ENCODE data around the gene ARL13B.

The ARL13B gene

DNA sequence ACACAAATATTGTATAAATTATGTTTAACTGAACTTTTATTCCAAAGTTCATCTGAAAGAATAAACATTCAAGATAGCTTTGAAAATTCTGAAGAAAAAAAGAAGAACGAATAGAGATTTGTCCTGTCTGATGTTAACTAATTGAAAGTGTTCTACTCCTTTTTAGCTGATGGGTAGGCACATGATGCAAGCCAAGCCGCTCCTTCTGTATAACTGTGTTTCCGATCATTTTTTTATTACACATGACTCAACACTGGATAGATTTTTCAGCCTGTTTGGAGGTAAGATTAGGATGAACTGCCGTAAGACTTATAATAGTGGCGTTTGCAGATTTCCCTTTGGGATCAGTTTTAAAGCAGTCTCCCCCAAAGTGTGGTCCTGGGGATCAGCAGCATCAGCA lies 101.9 kb downstream of the ARL13B start:
- Histone ChIP-seq H3K36me3 (replicated peaks; ENCODE audit: insufficient read depth, low read length) (no peaks in the 10 kb centered on the region), H3K9me3 (replicated peaks; ENCODE audit: insufficient read depth, low read length) (no peaks in the 10 kb centered on the region), H2AFZ (ENCODE audit: low read length) (no peak overlapping the region), H3K27me3 (replicated peaks; ENCODE audit: insufficient read depth, low read length) (no peaks in the 10 kb centered on the region), H3K9me2 (replicated peaks; ENCODE audit: insufficient read depth, low read length) (no peaks in the 10 kb centered on the region), H3K4me2 (ENCODE audit: low read depth, low read length) (no peak overlapping the region), H4K20me1 (ENCODE audit: insufficient read depth, low read length) (no peaks in the 10 kb centered on the region), H3F3A (ENCODE audit: insufficient read depth, low read length) (no peaks in the 10 kb centered on the region), H3K27ac (ENCODE audit: low read length) (no peak overlapping the region), H3K79me2 (ENCODE audit: low read length) (no peaks in the 10 kb centered on the region), H3K4me1 (ENCODE audit: low read length) (peaks cover 3% of the 10 kb centered on the region; the same call in 1 of the 2 replicates), H3K9ac (ENCODE audit: low read length) (no peak overlapping the region), H3K4me3 (ENCODE audit: low read length) (no peak overlapping the region)
- no peak for TF ChIP-seq EZH2 (optimal IDR thresholded peaks at IDR 0.05; ENCODE audit: low read depth, low read length)
- TF ChIP-seq, protein P1, sequence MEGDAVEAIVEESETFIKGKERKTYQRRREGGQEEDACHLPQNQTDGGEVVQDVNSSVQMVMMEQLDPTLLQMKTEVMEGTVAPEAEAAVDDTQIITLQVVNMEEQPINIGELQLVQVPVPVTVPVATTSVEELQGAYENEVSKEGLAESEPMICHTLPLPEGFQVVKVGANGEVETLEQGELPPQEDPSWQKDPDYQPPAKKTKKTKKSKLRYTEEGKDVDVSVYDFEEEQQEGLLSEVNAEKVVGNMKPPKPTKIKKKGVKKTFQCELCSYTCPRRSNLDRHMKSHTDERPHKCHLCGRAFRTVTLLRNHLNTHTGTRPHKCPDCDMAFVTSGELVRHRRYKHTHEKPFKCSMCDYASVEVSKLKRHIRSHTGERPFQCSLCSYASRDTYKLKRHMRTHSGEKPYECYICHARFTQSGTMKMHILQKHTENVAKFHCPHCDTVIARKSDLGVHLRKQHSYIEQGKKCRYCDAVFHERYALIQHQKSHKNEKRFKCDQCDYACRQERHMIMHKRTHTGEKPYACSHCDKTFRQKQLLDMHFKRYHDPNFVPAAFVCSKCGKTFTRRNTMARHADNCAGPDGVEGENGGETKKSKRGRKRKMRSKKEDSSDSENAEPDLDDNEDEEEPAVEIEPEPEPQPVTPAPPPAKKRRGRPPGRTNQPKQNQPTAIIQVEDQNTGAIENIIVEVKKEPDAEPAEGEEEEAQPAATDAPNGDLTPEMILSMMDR (IDR thresholded peaks at IDR 0.05; ENCODE audit: low read length): no peak
- TF ChIP-seq EZH2phosphoT487 (IDR thresholded peaks at IDR 0.05; ENCODE audit: low read length): no peak
- DNase-seq: no peak

DNA sequence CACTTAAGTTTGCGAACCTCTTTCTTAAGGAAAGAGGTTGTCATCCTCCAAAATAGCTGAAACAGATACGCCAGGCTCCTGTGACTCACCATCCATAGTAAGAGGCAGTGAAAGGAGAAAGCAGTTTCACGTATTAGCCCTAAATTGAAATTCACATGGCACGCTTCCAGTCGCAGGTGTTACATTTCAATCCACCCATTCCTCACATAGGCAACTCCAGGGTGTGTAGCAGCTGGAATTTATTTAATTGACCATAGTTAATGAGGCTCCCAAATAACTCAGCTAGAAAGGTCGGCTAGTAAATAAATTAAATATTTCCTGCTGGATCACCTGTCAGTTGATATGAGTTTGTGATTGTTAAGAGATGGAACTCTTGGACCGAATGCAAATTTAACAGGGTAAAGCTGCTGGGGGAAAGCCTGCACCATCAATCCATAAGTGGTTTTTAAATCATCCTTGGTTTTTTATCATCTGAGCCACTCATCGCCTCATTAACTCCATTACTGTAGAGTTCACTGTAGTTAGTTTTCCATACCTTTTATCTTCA lies 102.5 kb downstream of the ARL13B start:
- no peak overlapping the region for H2AFZ ChIP-seq (ENCODE audit: low read length)
- no peak for DNase-seq
- no peaks in the 10 kb centered on the region for H3K9me2 ChIP-seq (replicated peaks; ENCODE audit: insufficient read depth, low read length)
- H3K4me1 ChIP-seq (ENCODE audit: low read length): peaks cover 3% of the 10 kb centered on the region; the same call in 1 of the 2 replicates
- no peaks in the 10 kb centered on the region for H4K20me1 ChIP-seq (ENCODE audit: insufficient read depth, low read length)
- no peak overlapping the region for H3K4me3 ChIP-seq (ENCODE audit: low read length)
- H3F3A ChIP-seq (ENCODE audit: insufficient read depth, low read length): no peaks in the 10 kb centered on the region
- no peaks in the 10 kb centered on the region for H3K36me3 ChIP-seq (replicated peaks; ENCODE audit: insufficient read depth, low read length)
- H3K9ac ChIP-seq (ENCODE audit: low read length): no peak overlapping the region
- TF ChIP-seq, protein P1 (IDR thresholded peaks at IDR 0.05; ENCODE audit: low read length): no peak
- no peak for TF ChIP-seq EZH2phosphoT487 (IDR thresholded peaks at IDR 0.05; ENCODE audit: low read length)
- TF ChIP-seq EZH2 (optimal IDR thresholded peaks at IDR 0.05; ENCODE audit: low read depth, low read length): no peak
- no peak overlapping the region for H3K27ac ChIP-seq (ENCODE audit: low read length)
- no peaks in the 10 kb centered on the region for H3K79me2 ChIP-seq (ENCODE audit: low read length)
- H3K27me3 ChIP-seq (replicated peaks; ENCODE audit: insufficient read depth, low read length): no peaks in the 10 kb centered on the region
- H3K9me3 ChIP-seq (replicated peaks; ENCODE audit: insufficient read depth, low read length): no peaks in the 10 kb centered on the region
- peak overlapping the region; percentile 23; the same call in 1 of the 2 replicates for H3K4me2 ChIP-seq (ENCODE audit: low read depth, low read length)

DNA sequence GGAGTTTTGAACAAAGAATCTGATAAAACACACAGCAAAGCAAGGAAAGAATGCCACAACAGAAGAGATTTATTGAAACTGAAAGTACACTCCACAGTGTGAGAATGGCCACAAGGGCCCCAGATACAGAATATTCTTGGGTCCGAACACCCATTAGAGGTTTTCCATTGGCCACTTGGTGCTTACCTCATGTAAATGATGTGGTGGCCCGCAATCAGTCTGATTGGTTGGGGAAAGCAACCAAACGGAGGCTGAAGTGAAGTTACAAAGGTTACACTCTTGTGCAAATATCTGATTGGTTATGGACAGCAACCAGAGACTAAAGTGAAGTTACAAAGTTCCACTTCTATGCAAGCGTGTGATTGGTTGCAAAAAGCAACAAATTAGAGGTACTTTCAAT lies 103.3 kb downstream of the ARL13B start:
- H3K36me3 ChIP-seq (replicated peaks; ENCODE audit: insufficient read depth, low read length): no peaks in the 10 kb centered on the region
- no peak overlapping the region for H3K27ac ChIP-seq (ENCODE audit: low read length)
- peak overlapping the region; percentile 23; the same call in 1 of the 2 replicates for H3K4me2 ChIP-seq (ENCODE audit: low read depth, low read length)
- no peak overlapping the region for H3K4me3 ChIP-seq (ENCODE audit: low read length)
- no peaks in the 10 kb centered on the region for H3K9me3 ChIP-seq (replicated peaks; ENCODE audit: insufficient read depth, low read length)
- H3K79me2 ChIP-seq (ENCODE audit: low read length): no peaks in the 10 kb centered on the region
- no peaks in the 10 kb centered on the region for H4K20me1 ChIP-seq (ENCODE audit: insufficient read depth, low read length)
- H3K9me2 ChIP-seq (replicated peaks; ENCODE audit: insufficient read depth, low read length): no peaks in the 10 kb centered on the region
- no peaks in the 10 kb centered on the region for H3F3A ChIP-seq (ENCODE audit: insufficient read depth, low read length)
- H2AFZ ChIP-seq (ENCODE audit: low read length): no peak overlapping the region
- TF ChIP-seq EZH2 (optimal IDR thresholded peaks at IDR 0.05; ENCODE audit: low read depth, low read length) (no peak), EZH2phosphoT487 (IDR thresholded peaks at IDR 0.05; ENCODE audit: low read length) (no peak)
- TF ChIP-seq, protein P1 (IDR thresholded peaks at IDR 0.05; ENCODE audit: low read length): no peak
- H3K4me1 ChIP-seq (ENCODE audit: low read length): peaks cover 3% of the 10 kb centered on the region; the same call in 1 of the 2 replicates
- no peaks in the 10 kb centered on the region for H3K27me3 ChIP-seq (replicated peaks; ENCODE audit: insufficient read depth, low read length)
- DNase-seq: peak; percentile 58
- H3K9ac ChIP-seq (ENCODE audit: low read length): no peak overlapping the region
